Measurements from ENCODE around the gene SRPK2. TPM values are rescaled to one million over a fixed set of nuclear protein-coding genes. Genes with fewer than 3 reads are reported as not detected.
A peak's percentile ranks its signal among the peaks of the same experiment; 100 is the strongest.

SRPK2 gene
- total RNA-seq, 1 donor from 2014 or later: 70.5 TPM

DNA sequence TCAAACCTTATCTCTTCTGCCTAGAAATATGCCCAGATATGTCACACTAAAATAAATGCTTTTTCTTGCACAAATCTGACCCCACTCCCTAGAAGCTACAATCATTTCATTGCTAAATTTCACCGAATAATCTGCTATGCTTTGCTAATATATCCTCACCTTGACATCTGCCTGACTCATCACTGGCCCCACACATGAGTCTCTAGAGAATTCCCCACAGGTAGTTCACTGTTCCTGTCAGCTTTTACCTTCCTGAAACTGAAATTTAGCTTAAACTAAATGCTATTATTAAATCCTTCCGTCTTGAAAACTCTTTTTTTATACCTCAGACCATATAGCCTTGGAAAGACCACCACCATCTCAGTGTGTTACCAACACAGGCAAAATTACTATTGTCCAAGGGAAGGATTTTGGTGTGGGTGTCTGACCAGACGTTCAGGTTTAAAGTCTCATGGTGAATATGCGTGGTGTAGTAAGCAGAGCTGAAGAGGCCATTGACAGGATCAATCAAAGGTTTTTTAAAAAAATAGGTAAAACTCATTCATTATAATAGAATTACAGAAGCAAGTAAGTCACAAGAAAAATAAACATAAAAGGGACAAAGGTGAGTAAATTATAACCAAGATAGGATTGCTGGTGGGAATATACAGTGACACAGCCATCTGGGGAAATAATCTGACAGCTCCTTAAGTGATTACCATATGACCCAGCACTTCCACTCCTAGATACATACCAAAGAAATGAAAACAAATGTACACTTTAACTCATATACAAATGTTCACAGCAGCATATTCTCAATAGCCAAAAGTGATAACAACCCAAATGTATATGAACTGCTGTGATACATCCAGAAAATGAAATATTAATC lies 201.2 kb downstream of the SRPK2 start:
- Mint-ChIP-seq H3K4me3 (ENCODE audit: unreplicated experiment) (no peak overlapping the region), H3K9me3 (ENCODE audit: unreplicated experiment) (no peaks in the 10 kb centered on the region), H3K27ac (ENCODE audit: unreplicated experiment) (no peak overlapping the region), H3K4me1 (ENCODE audit: unreplicated experiment) (peaks cover 9% of the 10 kb centered on the region), H3K36me3 (ENCODE audit: low read depth, unreplicated experiment) (peaks cover 4% of the 10 kb centered on the region), H3K27me3 (ENCODE audit: unreplicated experiment) (peaks cover 1% of the 10 kb centered on the region)
- TF ChIP-seq, protein P1, sequence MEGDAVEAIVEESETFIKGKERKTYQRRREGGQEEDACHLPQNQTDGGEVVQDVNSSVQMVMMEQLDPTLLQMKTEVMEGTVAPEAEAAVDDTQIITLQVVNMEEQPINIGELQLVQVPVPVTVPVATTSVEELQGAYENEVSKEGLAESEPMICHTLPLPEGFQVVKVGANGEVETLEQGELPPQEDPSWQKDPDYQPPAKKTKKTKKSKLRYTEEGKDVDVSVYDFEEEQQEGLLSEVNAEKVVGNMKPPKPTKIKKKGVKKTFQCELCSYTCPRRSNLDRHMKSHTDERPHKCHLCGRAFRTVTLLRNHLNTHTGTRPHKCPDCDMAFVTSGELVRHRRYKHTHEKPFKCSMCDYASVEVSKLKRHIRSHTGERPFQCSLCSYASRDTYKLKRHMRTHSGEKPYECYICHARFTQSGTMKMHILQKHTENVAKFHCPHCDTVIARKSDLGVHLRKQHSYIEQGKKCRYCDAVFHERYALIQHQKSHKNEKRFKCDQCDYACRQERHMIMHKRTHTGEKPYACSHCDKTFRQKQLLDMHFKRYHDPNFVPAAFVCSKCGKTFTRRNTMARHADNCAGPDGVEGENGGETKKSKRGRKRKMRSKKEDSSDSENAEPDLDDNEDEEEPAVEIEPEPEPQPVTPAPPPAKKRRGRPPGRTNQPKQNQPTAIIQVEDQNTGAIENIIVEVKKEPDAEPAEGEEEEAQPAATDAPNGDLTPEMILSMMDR (IDR thresholded peaks at IDR 0.05; ENCODE audit: unreplicated experiment): no peak
- DNase-seq (ENCODE audit: low spot score): no peak

DNA sequence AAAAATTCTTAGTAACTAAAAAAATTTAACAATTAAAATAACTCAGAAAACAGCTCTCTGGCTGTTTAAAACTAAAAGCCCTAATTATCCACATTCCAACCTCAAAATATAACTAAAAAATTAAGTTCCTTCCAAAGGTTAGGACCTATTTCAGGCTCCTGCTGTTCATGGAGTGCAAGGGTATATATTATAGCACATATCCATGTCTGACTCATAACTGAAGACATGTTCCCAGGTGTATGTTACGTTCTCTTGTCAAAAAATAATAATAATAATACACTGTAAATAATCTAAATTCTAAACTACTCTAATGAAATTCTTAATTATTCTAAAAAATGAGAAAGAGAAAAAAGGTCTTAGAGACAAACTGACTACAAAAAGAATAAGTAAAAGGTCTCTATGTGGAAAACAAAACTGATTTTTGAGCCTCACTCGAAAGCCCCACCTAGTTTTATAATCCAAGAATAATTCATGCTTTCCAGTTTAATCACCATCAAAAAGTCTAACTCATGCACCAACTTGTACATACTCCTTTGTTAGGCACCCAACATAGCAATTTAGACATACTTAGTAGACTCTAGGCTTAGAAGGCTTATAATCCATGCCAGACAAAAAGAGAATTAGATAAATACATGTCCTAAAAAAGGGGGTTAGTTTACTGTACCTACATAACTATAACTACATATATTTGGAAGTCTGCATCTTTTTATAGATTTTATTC lies 203.3 kb downstream of the SRPK2 start:
- DNase-seq (ENCODE audit: low spot score): no peak
- Mint-ChIP-seq H3K9me3 (ENCODE audit: unreplicated experiment) (no peaks in the 10 kb centered on the region), H3K4me3 (ENCODE audit: unreplicated experiment) (no peak overlapping the region), H3K27me3 (ENCODE audit: unreplicated experiment) (no peaks in the 10 kb centered on the region), H3K4me1 (ENCODE audit: unreplicated experiment) (peaks cover 5% of the 10 kb centered on the region), H3K36me3 (ENCODE audit: low read depth, unreplicated experiment) (peaks cover 4% of the 10 kb centered on the region), H3K27ac (ENCODE audit: unreplicated experiment) (no peak overlapping the region)
- TF ChIP-seq, protein P1 (IDR thresholded peaks at IDR 0.05; ENCODE audit: unreplicated experiment): no peak

DNA sequence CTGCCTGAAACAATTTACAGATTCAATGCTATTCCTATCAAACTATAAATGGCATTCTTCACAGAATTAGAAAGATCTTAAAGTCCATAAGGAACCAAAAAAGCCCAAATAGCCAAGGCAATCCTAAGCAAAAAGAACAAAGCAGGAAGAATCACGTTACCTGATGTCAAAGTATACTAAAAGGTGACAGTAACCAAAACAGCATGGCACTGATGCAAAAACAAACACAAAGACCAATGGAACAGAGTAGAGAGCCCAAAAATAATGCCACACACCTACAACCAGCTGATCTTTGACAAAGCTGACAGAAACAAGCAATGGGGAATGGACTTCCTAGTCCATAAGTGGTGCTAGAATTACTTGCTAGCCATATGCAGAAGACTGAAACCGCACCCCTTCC lies 208.7 kb downstream of the SRPK2 start:
- no peak for DNase-seq (ENCODE audit: low spot score)
- H3K4me1 Mint-ChIP-seq (ENCODE audit: unreplicated experiment): no peaks in the 10 kb centered on the region
- no peaks in the 10 kb centered on the region for H3K27me3 Mint-ChIP-seq (ENCODE audit: unreplicated experiment)
- TF ChIP-seq, protein P1 (IDR thresholded peaks at IDR 0.05; ENCODE audit: unreplicated experiment): no peak
- peaks cover 6% of the 10 kb centered on the region for H3K36me3 Mint-ChIP-seq (ENCODE audit: low read depth, unreplicated experiment)
- no peaks in the 10 kb centered on the region for H3K9me3 Mint-ChIP-seq (ENCODE audit: unreplicated experiment)
- peak overlapping the region; percentile 73 for H3K4me3 Mint-ChIP-seq (ENCODE audit: unreplicated experiment)
- H3K27ac Mint-ChIP-seq (ENCODE audit: unreplicated experiment): no peak overlapping the region

DNA sequence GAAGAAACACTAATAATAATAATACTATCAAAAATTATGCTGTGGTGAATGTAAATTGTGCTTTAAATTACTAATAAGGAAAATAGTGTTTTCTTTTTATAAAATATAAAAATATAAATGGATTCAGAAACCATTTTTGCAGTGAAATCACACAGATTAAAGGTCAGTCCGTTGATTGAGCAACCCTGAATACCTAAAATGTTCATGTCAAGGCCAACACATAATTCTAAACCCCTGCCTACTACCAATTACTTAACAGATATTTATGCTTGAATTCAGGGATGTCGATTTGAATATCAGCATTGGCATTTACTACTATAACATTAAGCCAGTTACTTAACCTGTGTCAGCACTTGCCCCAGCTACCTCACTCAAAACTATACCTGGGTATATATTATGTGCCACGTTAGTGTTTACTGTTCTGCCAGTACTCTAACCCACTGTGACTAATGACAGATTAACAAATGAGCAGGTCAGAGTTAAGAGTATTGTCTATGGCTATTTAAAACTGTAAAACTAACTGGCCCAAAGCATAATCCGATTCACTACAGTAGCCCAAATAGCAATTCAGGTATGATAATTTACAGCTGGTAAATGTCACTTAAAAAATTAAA lies 209.7 kb downstream of the SRPK2 start:
- Mint-ChIP-seq H3K9me3 (ENCODE audit: unreplicated experiment) (no peaks in the 10 kb centered on the region), H3K36me3 (ENCODE audit: low read depth, unreplicated experiment) (peaks cover 6% of the 10 kb centered on the region), H3K27me3 (ENCODE audit: unreplicated experiment) (no peaks in the 10 kb centered on the region), H3K27ac (ENCODE audit: unreplicated experiment) (no peak overlapping the region), H3K4me3 (ENCODE audit: unreplicated experiment) (no peak overlapping the region), H3K4me1 (ENCODE audit: unreplicated experiment) (no peaks in the 10 kb centered on the region)
- no peak for DNase-seq (ENCODE audit: low spot score)
- TF ChIP-seq, protein P1 (IDR thresholded peaks at IDR 0.05; ENCODE audit: unreplicated experiment): no peak

Measured in endothelial cell (in vitro differentiated cells).